ENCODE measurements around the gene ZNF593OS. TPM values are rescaled to one million over a fixed set of nuclear protein-coding genes. Genes with fewer than 3 reads are reported as not detected.
A peak's percentile ranks its signal among the peaks of the same experiment; 100 is the strongest.

Gene ZNF593OS
- total RNA-seq, 1 donor from 2014 or later, result not detected

GRCh38 chr1:26145960-26146294 is 25.7 kb downstream of the ZNF593OS start:
- DNase-seq (no peak), ATAC-seq (no peak)
- Histone ChIP-seq H3K27me3 (no peaks in the 10 kb centered on the region), H3K36me3 (no peaks in the 10 kb centered on the region), H3K4me1 (peaks cover 7% of the 10 kb centered on the region), H3K27ac (no peak overlapping the region), H3K4me3 (no peak overlapping the region), H3K9me3 (no peaks in the 10 kb centered on the region)
- intact Hi-C loops (cut with DNase I), result loop anchor here (5.0 kb wide), 1 partner anchor 39 kb away; no protein-coding TSS in a partner anchor
- TF ChIP-seq, protein P1, sequence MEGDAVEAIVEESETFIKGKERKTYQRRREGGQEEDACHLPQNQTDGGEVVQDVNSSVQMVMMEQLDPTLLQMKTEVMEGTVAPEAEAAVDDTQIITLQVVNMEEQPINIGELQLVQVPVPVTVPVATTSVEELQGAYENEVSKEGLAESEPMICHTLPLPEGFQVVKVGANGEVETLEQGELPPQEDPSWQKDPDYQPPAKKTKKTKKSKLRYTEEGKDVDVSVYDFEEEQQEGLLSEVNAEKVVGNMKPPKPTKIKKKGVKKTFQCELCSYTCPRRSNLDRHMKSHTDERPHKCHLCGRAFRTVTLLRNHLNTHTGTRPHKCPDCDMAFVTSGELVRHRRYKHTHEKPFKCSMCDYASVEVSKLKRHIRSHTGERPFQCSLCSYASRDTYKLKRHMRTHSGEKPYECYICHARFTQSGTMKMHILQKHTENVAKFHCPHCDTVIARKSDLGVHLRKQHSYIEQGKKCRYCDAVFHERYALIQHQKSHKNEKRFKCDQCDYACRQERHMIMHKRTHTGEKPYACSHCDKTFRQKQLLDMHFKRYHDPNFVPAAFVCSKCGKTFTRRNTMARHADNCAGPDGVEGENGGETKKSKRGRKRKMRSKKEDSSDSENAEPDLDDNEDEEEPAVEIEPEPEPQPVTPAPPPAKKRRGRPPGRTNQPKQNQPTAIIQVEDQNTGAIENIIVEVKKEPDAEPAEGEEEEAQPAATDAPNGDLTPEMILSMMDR (IDR thresholded peaks at IDR 0.05), result no peak

DNA sequence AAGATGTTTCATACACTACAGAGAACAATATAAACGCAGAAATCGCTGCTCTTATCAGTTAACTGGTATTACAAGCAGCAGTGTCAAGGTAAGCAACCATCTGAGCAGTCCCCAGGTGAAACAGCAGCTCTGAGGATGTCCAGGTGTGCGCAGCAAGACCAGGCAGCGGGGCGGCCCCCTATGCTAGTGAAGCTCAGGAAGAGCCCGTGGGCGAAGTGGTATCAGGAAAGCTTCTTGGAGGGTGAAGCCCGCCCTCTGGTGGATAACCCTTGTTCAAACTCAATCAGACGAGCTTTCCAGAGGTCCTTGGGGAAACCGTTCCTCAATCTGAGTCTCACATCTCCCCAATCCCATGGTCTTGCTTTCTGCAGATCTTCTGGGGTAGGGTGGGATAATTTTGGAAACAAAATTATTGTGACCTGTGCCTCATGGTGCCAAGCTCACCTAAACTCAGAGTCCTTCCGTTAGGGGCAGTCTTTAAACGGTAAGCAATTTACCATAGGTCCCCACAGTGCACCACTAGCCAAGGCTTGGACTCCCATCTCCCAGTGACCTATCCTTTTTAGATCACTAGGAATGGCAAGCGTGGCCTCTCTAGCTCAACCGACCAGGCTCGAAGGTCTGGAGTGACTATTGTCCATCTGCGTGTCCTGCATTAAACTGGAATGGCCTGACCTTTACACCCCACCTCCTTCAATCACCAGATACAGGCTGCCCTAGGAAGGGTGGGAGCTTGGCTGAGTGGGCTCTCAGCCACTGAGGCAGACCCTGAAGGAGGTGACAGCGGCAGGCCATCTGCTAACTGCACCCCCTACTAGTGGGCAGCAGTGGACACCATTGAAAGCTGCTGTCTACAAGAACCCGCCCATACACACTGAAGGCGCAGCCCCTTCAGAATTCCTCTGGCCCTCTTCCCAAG is 26.3 kb downstream of the ZNF593OS start:
- intact Hi-C loops (cut with DNase I), result loop anchor here (5.0 kb wide), 1 partner anchor 38 kb away; no protein-coding TSS in a partner anchor
- TF ChIP-seq, protein P1 (IDR thresholded peaks at IDR 0.05), result peak; percentile 80
- H3K4me3 ChIP-seq, result no peak overlapping the region

GRCh38 chr1:26142159-26142558 is 29.5 kb downstream of the ZNF593OS start:
- H3K36me3 ChIP-seq, result no peaks in the 10 kb centered on the region
- H3K9me3 ChIP-seq, result no peaks in the 10 kb centered on the region
- no peak overlapping the region for H3K27ac ChIP-seq
- peaks cover 7% of the 10 kb centered on the region for H3K4me1 ChIP-seq
- TF ChIP-seq, protein P1 (IDR thresholded peaks at IDR 0.05), result no peak
- intact Hi-C loops (cut with DNase I), result no loop called here
- no peaks in the 10 kb centered on the region for H3K27me3 ChIP-seq
- no peak overlapping the region for H3K4me3 ChIP-seq
- DNase-seq (no peak), ATAC-seq (no peak)

More for the DNA sequence above, 26.3 kb downstream of the ZNF593OS start:
- Histone ChIP-seq H3K36me3 (no peaks in the 10 kb centered on the region), H3K4me1 (peaks cover 7% of the 10 kb centered on the region), H3K9me3 (no peaks in the 10 kb centered on the region), H3K27me3 (no peaks in the 10 kb centered on the region), H3K27ac (no peak overlapping the region)
- DNase-seq (peak; percentile 83), ATAC-seq (peak; percentile 98)

DNA sequence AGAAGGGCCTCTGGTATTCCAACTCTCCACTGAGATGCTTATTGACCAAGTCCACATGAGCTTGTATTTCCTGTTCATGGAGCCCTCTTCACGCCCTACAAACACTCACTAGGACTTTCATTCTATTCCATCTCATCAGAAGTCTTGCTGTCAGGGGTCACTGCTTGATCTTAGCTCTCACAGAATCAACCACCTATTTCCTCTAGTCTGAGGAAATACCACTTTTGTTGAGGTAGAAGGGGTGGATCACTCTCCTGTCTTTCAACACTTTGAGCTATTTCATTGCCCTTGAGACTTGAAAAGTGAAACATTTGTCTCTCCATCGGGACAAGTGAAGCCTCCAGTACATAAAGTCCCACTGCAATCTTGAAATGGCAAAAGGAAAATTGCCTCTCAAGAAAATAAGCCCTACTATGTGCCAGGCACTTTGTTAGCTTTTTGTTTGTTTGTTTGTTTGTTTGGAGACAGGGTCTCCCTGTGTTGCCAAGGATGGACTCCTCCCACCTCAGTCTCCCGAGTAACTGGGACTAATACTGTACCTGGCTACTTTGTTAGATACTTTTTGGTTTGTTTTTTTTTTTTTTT is 32.6 kb downstream of the ZNF593OS start:
- intact Hi-C loops (cut with DNase I), result no loop called here
- DNase-seq (no peak), ATAC-seq (peak; percentile 43)
- Histone ChIP-seq H3K9me3 (no peaks in the 10 kb centered on the region), H3K27me3 (no peaks in the 10 kb centered on the region), H3K36me3 (no peaks in the 10 kb centered on the region), H3K4me1 (no peaks in the 10 kb centered on the region), H3K27ac (no peak overlapping the region), H3K4me3 (no peak overlapping the region)
- TF ChIP-seq, protein P1 (IDR thresholded peaks at IDR 0.05), result no peak

GRCh38 chr1:26134466-26134865 is 37.2 kb downstream of the ZNF593OS start:
- no peak for DNase-seq
- TF ChIP-seq, protein P1 (IDR thresholded peaks at IDR 0.05), result no peak
- ATAC-seq, result no peak
- H3K27me3 ChIP-seq, result no peaks in the 10 kb centered on the region
- no peaks in the 10 kb centered on the region for H3K36me3 ChIP-seq
- no peaks in the 10 kb centered on the region for H3K9me3 ChIP-seq
- H3K4me3 ChIP-seq, result no peak overlapping the region
- intact Hi-C loops (cut with DNase I), result no loop called here
- no peak overlapping the region for H3K27ac ChIP-seq
- H3K4me1 ChIP-seq, result no peaks in the 10 kb centered on the region
